Mesodermal cell (in vitro differentiated cells): ENCODE results near the gene DNAJB13.

ENCODE experiments used
- H3K27ac ChIP-seq: 2 replicates; pipeline ENCODE4 v1.7.0; 2013; ENCODE audit warnings: mild to moderate bottlenecking, low read depth, low read length, moderate library complexity; ENCODE audit not compliant: severe bottlenecking
- H3K36me3 ChIP-seq: 2 replicates; pipeline ENCODE4 v1.7.1; 2013; ENCODE audit warnings: mild to moderate bottlenecking, low read length, moderate library complexity; ENCODE audit not compliant: control insufficient read depth, insufficient read depth
- H3K4me1 ChIP-seq: one replicate; pipeline ENCODE4 v1.7.1; 2013; ENCODE audit warnings: mild to moderate bottlenecking, low read length; ENCODE audit not compliant: insufficient read depth, control insufficient read depth, poor library complexity, severe bottlenecking
- H3K4me3 ChIP-seq: 2 replicates; pipeline ENCODE4 v1.7.0; 2013; ENCODE audit warnings: low read length, control low read depth, mild to moderate bottlenecking; ENCODE audit not compliant: insufficient read depth, poor library complexity, severe bottlenecking; ENCODE audit errors: extremely low read depth
- H3K9me3 ChIP-seq: 2 replicates; pipeline ENCODE4 v1.7.1; 2013; ENCODE audit warnings: mild to moderate bottlenecking, low read length, moderate library complexity; ENCODE audit not compliant: control insufficient read depth
- WGBS, 2 experiments: methylation state at CpG; one replicate each; pipeline ENCODE4 v1.1.5; 2013; ENCODE audit warnings: missing lambda C conversion rate in 2 of 2; ENCODE audit not compliant: insufficient coverage in 2 of 2; 5-methylcytosine and 5-hydroxymethylcytosine counted together

DNAJB13 gene

DNA sequence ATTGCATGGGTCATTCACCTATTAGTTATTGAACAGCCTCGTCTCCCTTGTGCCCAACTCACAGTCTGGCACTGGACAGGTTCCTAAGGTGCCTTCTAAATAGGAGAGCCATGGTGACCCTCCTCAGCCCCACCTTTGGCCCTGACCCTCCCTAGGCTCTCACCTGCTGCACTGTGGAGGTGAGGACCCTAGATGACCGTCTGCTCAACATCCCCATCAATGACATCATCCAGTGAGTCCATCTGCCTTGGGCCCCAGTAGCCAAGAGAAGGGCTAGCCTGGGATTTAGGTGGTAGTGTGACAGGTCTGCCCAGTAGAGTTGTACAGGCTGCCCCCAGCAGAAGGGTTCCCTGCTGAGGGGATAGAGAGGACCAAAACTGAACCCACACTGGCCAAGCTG, 18.3 kb downstream of the DNAJB13 start:
- WGBS, 2 experiments, result 100% methylated on average over 1 of the region's 2 CpGs
- no peak overlapping the region for H3K27ac ChIP-seq
- H3K4me1 ChIP-seq, result no peaks in the 10 kb centered on the region
- H3K36me3 ChIP-seq, result no peaks in the 10 kb centered on the region
- H3K9me3 ChIP-seq, result no peaks in the 10 kb centered on the region
- H3K4me3 ChIP-seq, result no peak overlapping the region

DNA sequence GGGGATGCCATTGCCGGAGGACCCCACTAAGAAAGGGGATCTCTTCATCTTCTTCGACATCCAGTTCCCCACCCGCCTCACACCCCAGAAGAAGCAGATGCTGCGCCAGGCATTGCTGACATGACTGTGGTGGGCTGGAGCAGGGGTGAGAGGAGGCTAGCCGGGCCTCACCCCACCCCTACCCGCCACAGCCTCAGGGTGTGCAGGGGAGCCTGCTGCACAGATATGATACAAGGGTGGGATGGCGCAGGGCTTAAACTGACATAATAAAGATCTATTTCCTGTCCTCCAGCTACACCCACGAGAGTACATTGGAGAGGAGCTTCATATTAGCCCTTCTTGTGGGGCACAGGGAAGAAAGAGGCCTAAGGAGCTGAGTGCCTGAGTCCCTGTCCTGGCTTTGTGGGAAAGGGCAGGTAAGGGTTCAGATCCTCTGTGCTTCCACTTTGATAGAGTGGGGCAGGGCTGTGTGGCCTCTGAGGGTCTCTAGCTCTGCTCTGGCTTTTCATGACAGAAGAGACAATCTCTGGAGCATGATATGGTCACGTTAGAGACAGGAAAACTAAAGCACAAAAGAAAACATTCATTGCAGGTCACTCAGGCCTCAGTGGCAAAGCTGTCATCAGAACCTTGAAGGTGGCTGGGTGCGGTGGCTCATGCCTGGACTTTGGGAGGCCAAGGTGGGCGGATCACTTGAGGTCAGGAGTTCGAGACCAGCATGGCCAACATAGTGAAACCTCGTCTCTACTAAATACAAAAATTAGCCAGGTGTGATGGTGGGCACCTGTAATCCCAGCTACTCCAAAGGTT, 19.4 kb downstream of the DNAJB13 start:
- no peaks in the 10 kb centered on the region for H3K9me3 ChIP-seq
- H3K4me3 ChIP-seq, result no peak overlapping the region
- no peaks in the 10 kb centered on the region for H3K4me1 ChIP-seq
- 88 to 89% methylated on average over 6 to 8 of the region's 13 CpGs for WGBS, 2 experiments
- H3K36me3 ChIP-seq, result peaks cover 9% of the 10 kb centered on the region
- peak overlapping the region; percentile 10 for H3K27ac ChIP-seq

DNA sequence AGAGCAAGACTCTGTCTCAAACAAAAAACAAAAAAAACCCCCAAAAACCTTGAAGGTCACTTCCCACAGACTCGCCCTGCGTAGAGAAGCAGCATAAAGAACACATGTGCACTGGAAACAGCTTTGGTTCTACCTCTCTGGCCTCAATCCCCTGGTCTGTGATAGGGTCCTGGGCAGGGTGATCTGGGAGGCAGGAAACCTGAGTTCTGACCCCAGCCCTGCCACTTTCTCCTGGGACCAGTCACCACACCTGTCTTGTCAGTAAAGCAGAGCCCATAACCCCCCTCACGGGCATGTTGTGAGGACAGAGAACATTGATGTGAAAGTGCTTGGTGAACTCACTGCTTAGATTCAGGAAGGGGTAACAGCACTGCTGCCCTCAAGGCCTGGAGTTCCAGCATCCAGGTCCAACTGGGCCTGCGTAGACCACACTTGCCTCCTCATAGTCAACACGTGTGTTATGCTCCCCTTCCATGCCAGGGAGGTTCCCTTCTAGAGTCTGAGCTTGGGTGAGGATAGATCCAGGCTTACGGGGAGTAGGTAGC, 20.4 kb downstream of the DNAJB13 start:
- 90 to 96% methylated on average over 4 of the region's 6 CpGs for WGBS, 2 experiments
- H3K27ac ChIP-seq, result no peak overlapping the region
- no peaks in the 10 kb centered on the region for H3K4me1 ChIP-seq
- peaks cover 20% of the 10 kb centered on the region for H3K36me3 ChIP-seq
- H3K4me3 ChIP-seq, result no peak overlapping the region
- H3K9me3 ChIP-seq, result no peaks in the 10 kb centered on the region

DNA sequence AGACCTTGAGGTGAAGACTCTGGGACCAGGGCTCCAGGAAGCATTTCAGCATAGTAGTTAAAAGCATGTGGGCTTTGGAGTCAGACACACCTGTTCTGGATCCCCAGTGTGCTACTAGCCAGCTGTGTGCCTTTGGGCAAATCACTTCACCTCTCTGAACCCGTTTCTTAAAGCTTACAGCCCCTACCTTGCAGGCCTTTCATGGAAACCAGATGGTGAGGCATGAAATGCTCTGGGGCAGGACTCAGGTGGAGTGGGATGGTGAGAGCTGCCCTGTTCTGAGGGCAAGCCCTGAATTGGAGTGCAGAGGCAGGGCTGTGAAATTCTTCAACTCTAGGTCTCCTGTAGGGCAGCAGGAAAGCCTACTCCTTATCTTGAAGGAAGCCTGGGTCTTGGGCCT, 21.4 kb downstream of the DNAJB13 start:
- Histone ChIP-seq H3K27ac (no peak overlapping the region), H3K4me3 (no peak overlapping the region), H3K9me3 (no peaks in the 10 kb centered on the region), H3K4me1 (no peaks in the 10 kb centered on the region), H3K36me3 (peaks cover 29% of the 10 kb centered on the region)
- 80% methylated on average over 1 of the region's 1 CpG; no CpG with 5 or more reads in 1 of the 2 experiments for WGBS, 2 experiments

DNA sequence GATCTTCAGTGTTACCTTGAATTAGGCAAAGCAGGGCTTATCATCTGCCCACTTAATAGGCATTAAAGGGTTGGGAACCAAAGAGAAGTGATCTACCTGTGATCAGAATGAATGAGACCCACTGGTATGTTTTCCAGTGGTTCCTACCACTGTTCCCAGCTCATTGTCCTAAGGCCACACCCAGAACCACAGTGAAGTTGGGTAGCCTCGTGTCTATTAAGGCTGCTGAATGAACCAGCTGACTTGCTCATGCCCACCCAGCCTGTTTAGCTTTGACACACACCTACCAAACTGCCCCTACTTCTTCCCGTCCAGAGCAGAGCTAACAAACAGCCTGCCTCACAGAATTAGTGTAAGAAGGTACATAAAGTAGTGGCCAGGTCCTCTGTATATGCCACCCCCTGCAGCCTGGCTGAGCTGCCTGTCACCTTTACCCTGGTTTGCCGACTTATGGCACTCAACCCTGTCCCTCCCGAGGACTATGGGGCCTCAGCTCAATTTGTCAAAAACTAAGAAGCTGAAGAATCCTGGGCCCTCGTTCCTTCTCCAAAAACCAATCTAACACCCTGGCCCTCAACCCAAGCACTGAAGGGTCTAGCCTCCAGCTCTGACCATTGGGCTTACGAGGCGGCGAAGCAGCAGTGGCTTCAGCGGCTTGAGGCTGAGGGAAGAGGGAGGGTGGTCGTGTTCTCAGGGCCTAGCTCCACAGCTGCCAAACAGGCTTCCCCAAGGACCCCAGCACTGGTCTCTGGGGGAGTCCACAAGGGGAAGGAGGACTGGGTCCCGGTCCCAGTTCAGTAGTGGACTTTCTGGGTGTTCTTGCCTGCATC, 22.0 kb downstream of the DNAJB13 start:
- H3K27ac ChIP-seq, result no peak overlapping the region
- H3K36me3 ChIP-seq, result peaks cover 36% of the 10 kb centered on the region
- WGBS, 2 experiments, result 95 to 98% methylated on average over 4 to 11 of the region's 11 CpGs
- no peaks in the 10 kb centered on the region for H3K4me1 ChIP-seq
- no peaks in the 10 kb centered on the region for H3K9me3 ChIP-seq
- no peak overlapping the region for H3K4me3 ChIP-seq

DNA sequence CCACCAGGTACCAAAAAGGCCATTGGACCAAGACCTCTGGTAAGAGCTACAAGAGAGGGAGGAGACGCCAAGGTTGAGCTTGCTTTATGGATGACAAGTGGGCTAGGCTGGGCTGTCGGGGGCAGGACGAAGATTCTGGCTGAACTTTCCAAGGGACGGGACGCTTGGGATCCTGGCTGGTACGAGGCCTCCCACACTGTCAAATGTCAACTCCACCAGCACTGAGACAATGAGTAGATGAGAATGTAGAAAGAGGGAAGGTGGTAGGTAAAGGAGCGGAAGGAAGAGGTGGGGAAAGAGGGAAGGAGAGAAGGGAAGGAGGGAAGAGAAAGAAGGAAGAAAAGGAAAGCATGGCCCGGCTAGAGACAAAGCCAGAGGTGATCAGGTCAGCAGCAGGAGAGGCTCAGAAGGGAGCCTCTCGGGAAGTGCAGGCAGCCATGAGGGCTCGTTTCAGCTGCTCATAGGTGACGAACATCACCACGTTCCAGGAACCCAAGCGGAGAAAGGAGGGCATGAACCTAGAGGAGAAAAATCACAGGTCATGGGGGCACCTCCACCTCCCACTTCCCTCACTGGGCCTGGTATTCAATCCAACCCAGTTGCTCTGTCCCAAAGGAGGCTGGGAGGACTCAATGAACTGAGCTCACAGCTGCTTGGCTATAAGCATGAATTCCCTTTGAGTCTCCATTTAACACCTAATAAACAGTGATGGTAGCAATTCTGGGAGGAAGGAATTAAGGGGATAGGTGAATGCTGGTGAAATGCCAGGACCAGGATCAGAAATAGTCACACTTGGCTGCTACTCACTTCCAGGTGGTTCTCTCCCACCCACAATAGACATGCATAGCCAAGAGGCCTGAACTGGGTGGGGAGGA, 24.0 kb downstream of the DNAJB13 start:
- no peaks in the 10 kb centered on the region for H3K9me3 ChIP-seq
- no peaks in the 10 kb centered on the region for H3K4me1 ChIP-seq
- no peak overlapping the region for H3K27ac ChIP-seq
- H3K4me3 ChIP-seq, result no peak overlapping the region
- H3K36me3 ChIP-seq, result peaks cover 46% of the 10 kb centered on the region
- 91 to 97% methylated on average over 10 to 11 of the region's 13 CpGs for WGBS, 2 experiments

DNA sequence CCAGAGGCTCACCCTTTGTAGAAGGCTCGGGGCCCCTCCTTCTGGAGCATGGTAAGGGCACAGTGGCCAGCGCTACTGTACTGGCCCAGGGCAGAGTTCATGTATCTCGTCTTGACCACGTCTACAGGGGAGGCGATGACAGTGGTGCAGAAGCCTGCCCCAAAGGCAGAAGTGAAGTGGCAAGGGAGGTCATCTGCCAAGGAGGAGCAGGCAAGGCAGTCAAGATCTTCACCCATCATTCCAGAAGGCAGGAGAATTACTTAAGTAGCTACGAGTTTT, 24.6 kb downstream of the DNAJB13 start:
- H3K36me3 ChIP-seq, result peaks cover 48% of the 10 kb centered on the region
- H3K27ac ChIP-seq, result no peak overlapping the region
- 97 to 100% methylated on average over 2 to 6 of the region's 6 CpGs for whole genome bisulfite sequencing, 2 experiments
- no peaks in the 10 kb centered on the region for H3K9me3 ChIP-seq
- peaks cover 5% of the 10 kb centered on the region for H3K4me1 ChIP-seq
- no peak overlapping the region for H3K4me3 ChIP-seq

DNA sequence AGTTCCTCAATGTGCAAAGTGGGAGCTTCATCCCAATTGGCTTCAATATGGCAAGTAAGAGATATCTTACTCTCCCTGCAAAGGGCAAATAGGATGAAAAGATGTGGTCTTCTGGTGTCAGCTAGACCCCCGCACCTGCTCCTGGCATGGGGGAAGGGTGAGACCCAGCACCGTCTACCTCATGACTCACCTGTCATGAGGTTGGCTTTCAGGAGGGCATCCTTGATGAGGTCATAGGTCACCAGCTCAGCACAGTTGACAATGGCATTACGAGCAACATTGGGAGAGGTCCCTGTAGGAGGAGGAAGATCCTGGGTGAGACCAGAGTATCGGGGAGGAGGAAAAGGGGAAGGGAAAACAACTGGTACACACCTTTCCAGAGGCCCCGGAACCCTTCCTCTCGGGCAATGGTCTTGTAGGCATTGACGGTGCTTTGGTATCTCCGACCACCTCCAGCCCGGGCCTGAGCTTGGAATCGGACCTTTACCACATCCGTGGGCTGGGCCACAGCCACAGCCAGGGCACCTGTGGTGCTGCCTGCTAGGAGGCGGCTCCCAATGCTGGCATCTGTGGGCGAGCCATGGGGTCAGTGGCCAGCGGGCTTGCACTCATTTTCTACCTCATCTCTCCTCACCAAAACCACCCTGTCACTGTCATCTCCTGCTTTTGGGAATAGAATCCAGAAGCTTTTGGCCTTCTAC, 25.8 kb downstream of the DNAJB13 start:
- peaks cover 59% of the 10 kb centered on the region for H3K36me3 ChIP-seq
- H3K27ac ChIP-seq, result no peak overlapping the region
- H3K4me1 ChIP-seq, result peaks cover 17% of the 10 kb centered on the region
- H3K4me3 ChIP-seq, result no peak overlapping the region
- WGBS, 2 experiments, result 92 to 96% methylated on average over 13 to 14 of the region's 14 CpGs
- H3K9me3 ChIP-seq, result no peaks in the 10 kb centered on the region

DNA sequence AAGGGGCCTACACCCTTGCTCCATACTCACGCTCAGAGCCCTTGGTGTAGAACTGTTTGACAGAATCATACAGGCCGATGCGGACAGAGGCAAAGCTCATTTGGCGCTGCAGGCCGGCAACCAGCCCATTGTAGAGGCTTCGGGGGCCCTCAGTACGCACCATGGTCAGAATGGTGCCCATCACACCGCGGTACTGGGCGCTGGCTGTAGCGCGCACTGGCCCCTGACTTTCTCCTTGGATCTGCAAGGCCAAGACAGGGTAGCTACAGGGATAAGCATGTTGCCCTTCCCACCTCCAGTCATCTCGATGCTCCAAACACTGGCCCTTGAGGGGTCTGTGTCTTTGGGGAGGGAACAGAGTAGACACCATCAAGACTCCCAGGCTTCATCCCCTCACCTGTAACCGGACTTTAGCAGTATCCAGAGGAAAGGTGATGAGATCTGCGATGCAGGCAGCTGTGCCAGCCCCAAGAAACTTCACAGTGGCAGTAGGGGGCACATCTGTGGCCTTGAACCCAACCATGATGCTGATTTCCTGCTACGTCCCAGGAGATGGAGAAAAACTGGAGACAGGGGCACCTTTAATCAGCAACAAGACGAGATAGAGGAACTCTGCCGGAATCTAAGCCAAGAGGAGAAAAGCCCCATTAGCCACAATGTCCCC, 27.2 kb downstream of the DNAJB13 start:
- peaks cover 59% of the 10 kb centered on the region for H3K36me3 ChIP-seq
- H3K4me1 ChIP-seq, result peaks cover 18% of the 10 kb centered on the region
- WGBS, 2 experiments, result 96 to 98% methylated on average over 16 to 17 of the region's 18 CpGs

More for the DNA sequence above, 27.2 kb downstream of the DNAJB13 start:
- Histone ChIP-seq H3K4me3 (no peak overlapping the region), H3K9me3 (no peaks in the 10 kb centered on the region), H3K27ac (no peak overlapping the region)
